Naive thymus-derived CD8-positive, alpha-beta T cell (primary cell): ENCODE measurements around the gene HLA-DQA1. TPM values are rescaled to one million over a fixed set of nuclear protein-coding genes. Genes with fewer than 3 reads are reported as not detected.
"Not testable (repeated sequence)": the region's sequence is repeated elsewhere in the genome, so short reads cannot be mapped to it uniquely, and the experiment has no call there.

Experiments
- ATAC-seq, 2 donors: fragments of 150-1000 bp; cut with Tn5 transposase in 1 of 2; sonication (Bioruptor Pico), chemical (Tn5 transposase) in 1 of 2; 1 replicate in 1 of 2; 2 replicates in 1 of 2; pipeline ENCODE4 v1.10.0; 2021; ENCODE audit warnings: mild to moderate bottlenecking in 2 of 2, moderate library complexity in 2 of 2
- POLR2A ChIA-PET: fragments of 350-600 bp; sonication (Branson Sonifier 250); formaldehyde crosslinking; loops from one replicate; lab custom pipeline; 2021; ENCODE audit warnings: antibody characterized with exemption; lab: Charles Lee
- DNase-seq, 10 donors: peaks; one replicate each; pipeline versions ENCODE4 v3.0.0 to v3.0.0-alpha.2; 2020 to 2022
- H3K27ac Mint-ChIP-seq, 10 donors: one replicate each; pipeline ENCODE4 v1.8.0; 2020 to 2022; ENCODE audit warnings: mild to moderate bottlenecking in 10 of 10, mixed read lengths in 10 of 10, moderate library complexity in 4 of 10, inconsistent platforms in 1 of 10
- H3K27me3 Mint-ChIP-seq, 5 donors: one replicate each; pipeline ENCODE4 v1.8.0; 2021 to 2022; ENCODE audit warnings: mixed read lengths in 5 of 5
- H3K36me3 Mint-ChIP-seq, 3 donors: one replicate each; pipeline ENCODE4 v1.8.0; 2020 to 2022; ENCODE audit warnings: mixed read lengths in 3 of 3, mild to moderate bottlenecking in 2 of 3, inconsistent platforms in 1 of 3
- H3K4me1 Mint-ChIP-seq, 4 donors: one replicate each; pipeline ENCODE4 v1.8.0; 2021 to 2022; ENCODE audit warnings: mixed read lengths in 4 of 4
- H3K4me3 Mint-ChIP-seq, 10 donors: one replicate each; pipeline ENCODE4 v1.8.0; 2020 to 2022; ENCODE audit warnings: mild to moderate bottlenecking in 10 of 10, mixed read lengths in 10 of 10, moderate library complexity in 6 of 10, inconsistent platforms in 1 of 10
- H3K9me3 Mint-ChIP-seq, 9 donors: one replicate each; pipeline ENCODE4 v1.8.0; 2020 to 2022; ENCODE audit warnings: mixed read lengths in 9 of 9, mild to moderate bottlenecking in 3 of 9, inconsistent platforms in 1 of 9, moderate library complexity in 1 of 9
- polyA plus RNA-seq, 3 donors: library from polyadenylated mRNA; unstranded; fragments of 300-500 nt; fragmentation: Illumina TruSeq; gene quantifications; one replicate each; pipeline ENCODE4 v1.2.3, GENCODE V29; 2021
- total RNA-seq, 8 experiments: library from RNA in 2 of 8; stranded (reverse) in 2 of 8; gene quantifications; one replicate each; pipeline ENCODE4 v1.2.3 and lab custom pipeline; 2021 to 2026

Gene HLA-DQA1
- total and polyA plus RNA-seq, 5 experiments from 2014 or later = 1.6 to 15.5 (median 12.4) TPM; not detected in 1

GRCh38 chr6:32641785-32642719, 4.8 kb downstream of the HLA-DQA1 start:
- H3K36me3 Mint-ChIP-seq, ATAC-seq, DNase-seq, H3K9me3 Mint-ChIP-seq, POLR2A ChIA-PET, H3K27me3 Mint-ChIP-seq: not testable (repeated sequence)
- peaks cover 0 to 51% (median 13%) of the 10 kb centered on the region in 4 donors for H3K4me1 Mint-ChIP-seq
- peak overlapping the region in 2 of 10 donors; percentile 12 to 55 for H3K27ac Mint-ChIP-seq
- H3K4me3 Mint-ChIP-seq = peak overlapping the region in 2 of 10 donors; percentile 34 to 45

GRCh38 chr6:32642720-32643106, 5.5 kb downstream of the HLA-DQA1 start:
- H3K4me3 Mint-ChIP-seq = peak overlapping the region in 1 of 10 donors; percentile 24
- no peaks in the 10 kb centered on the region for H3K36me3 Mint-ChIP-seq
- H3K27ac Mint-ChIP-seq = no peak overlapping the region
- DNase-seq = no peak
- ATAC-seq = no peak
- peaks cover 0 to 48% (median 13%) of the 10 kb centered on the region in 4 donors for H3K4me1 Mint-ChIP-seq
- peaks cover 0 to 3% (median 0%) of the 10 kb centered on the region in 9 donors for H3K9me3 Mint-ChIP-seq
- POLR2A ChIA-PET = no interaction called here
- H3K27me3 Mint-ChIP-seq = peaks cover 0 to 6% (median 2%) of the 10 kb centered on the region in 5 donors

- peaks cover 0 to 3% (median 0%) of the 10 kb centered on the region in 5 donors for H3K27me3 Mint-ChIP-seq
- no peak for ATAC-seq
These were observed 6.7 kb downstream of the HLA-DQA1 start for GRCh38 chr6:32643904-32644303.

DNA sequence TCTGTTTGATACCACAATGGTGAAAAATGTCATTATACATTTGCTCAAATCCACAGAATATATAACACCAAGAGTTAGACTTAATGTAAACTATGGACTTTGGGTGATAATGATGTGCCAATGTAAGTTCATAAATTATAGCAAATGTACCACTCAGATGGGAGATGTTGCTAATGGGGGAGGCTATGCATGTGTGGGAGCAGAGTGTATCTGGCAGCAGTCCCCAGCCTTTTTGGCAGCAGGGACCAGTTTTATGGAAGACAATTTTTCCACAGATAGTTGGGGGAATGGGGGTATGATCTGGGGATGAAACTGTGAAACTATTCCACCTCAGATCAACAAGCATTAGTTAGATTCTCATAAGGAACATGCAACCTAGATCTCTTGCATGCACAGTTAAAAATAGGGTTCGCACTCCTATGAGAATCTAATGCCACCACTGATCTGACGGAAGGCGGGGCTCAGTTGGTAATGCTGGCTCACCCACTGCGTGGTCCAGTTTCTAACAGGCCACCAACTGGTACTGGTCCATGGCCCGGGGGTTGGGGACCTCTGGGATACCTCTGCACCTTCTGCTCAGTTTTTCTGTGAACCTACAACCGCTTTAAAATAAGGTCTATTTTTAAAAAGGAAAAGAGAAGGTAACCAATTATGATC, 8.0 kb downstream of the HLA-DQA1 start:
- DNase-seq = no peak
- peaks cover 0 to 3% (median 0%) of the 10 kb centered on the region in 5 donors for H3K27me3 Mint-ChIP-seq
- H3K36me3 Mint-ChIP-seq = no peaks in the 10 kb centered on the region
- POLR2A ChIA-PET = no interaction called here
- H3K4me1 Mint-ChIP-seq = peaks cover 0 to 34% (median 12%) of the 10 kb centered on the region in 4 donors
- no peak overlapping the region for H3K4me3 Mint-ChIP-seq
- H3K27ac Mint-ChIP-seq = peak overlapping the region in 1 of 10 donors; percentile 71
- peaks cover 0 to 3% (median 0%) of the 10 kb centered on the region in 9 donors for H3K9me3 Mint-ChIP-seq
- ATAC-seq = no peak

More at GRCh38 chr6:32643904-32644303, 6.7 kb downstream of the HLA-DQA1 start:
- Mint-ChIP-seq H3K36me3 (no peaks in the 10 kb centered on the region), H3K4me1 (peaks cover 0 to 44% (median 12%) of the 10 kb centered on the region in 4 donors), H3K4me3 (no peak overlapping the region), H3K9me3 (peaks cover 0 to 3% (median 0%) of the 10 kb centered on the region in 9 donors), H3K27ac (no peak overlapping the region)
- DNase-seq = no peak
- POLR2A ChIA-PET = interaction anchor here (1.2 kb wide), 1 partner anchor 23 kb away, joined by 3 read pairs; the partner anchor contains the start of gene HLA-DQB1

GRCh38 chr6:32655203-32655710, 18.1 kb downstream of the HLA-DQA1 start:
- Mint-ChIP-seq H3K4me1 (peaks cover 0 to 24% (median 2%) of the 10 kb centered on the region in 4 donors), H3K36me3 (peaks cover 0 to 21% (median 8%) of the 10 kb centered on the region in 3 donors), H3K9me3 (peaks cover 0 to 26% (median 3%) of the 10 kb centered on the region in 9 donors), H3K4me3 (no peak overlapping the region), H3K27me3 (peaks cover 0 to 2% (median 0%) of the 10 kb centered on the region in 5 donors), H3K27ac (no peak overlapping the region)
- DNase-seq (no peak), ATAC-seq (no peak)
- POLR2A ChIA-PET = no interaction called here

- H3K4me3 Mint-ChIP-seq, H3K27me3 Mint-ChIP-seq, ATAC-seq, DNase-seq, POLR2A ChIA-PET: not testable (repeated sequence)
- Mint-ChIP-seq H3K9me3 (peaks cover 0 to 26% (median 3%) of the 10 kb centered on the region in 9 donors), H3K27ac (peak overlapping the region in 1 of 10 donors; percentile 7), H3K36me3 (peaks cover 0 to 21% (median 8%) of the 10 kb centered on the region in 3 donors), H3K4me1 (peaks cover 1 to 40% (median 3%) of the 10 kb centered on the region in 4 donors)
These were observed 20.1 kb downstream of the HLA-DQA1 start for GRCh38 chr6:32657329-32657728.

- ATAC-seq, H3K4me3 Mint-ChIP-seq, POLR2A ChIA-PET, DNase-seq, H3K27me3 Mint-ChIP-seq, H3K27ac Mint-ChIP-seq: not testable (repeated sequence)
- H3K9me3 Mint-ChIP-seq = peaks cover 0 to 26% (median 3%) of the 10 kb centered on the region in 9 donors
- H3K36me3 Mint-ChIP-seq = peaks cover 0 to 21% (median 8%) of the 10 kb centered on the region in 3 donors
- peaks cover 1 to 44% (median 3%) of the 10 kb centered on the region in 4 donors for H3K4me1 Mint-ChIP-seq
These were observed 20.6 kb downstream of the HLA-DQA1 start for GRCh38 chr6:32657819-32658218.

DNA sequence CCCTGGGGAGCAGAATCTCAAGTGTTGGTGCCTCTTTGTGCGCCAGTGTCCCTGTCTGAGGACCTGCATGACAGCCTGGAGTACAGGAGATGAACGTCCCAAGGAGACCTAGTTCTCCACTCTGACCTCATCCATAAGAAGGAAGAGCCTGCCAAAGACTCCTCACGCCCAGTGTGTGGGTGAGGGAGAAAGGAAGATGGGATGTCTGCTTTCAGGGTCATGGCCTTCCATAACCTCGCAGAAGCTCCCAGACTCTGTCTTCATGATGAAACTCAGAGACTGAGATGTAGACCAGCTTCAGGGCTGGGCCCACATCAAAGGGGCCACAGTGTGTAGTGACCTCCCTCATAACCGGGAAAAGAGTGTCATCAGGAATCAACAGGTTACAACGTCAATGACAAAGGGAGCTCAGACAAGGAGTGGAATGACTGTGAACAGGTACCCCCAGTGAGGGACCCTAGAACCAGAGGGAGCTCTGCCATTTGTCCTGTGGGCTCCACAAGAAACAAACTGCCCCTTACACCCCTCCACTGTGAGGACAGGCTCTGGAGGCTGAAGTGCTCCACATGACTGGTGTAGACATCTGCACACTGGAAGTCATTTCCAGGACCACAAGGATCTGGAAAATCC, 21.2 kb downstream of the HLA-DQA1 start:
- Mint-ChIP-seq H3K27ac (peak overlapping the region in 3 of 10 donors; percentile 9 to 73 (median 25)), H3K9me3 (peaks cover 0 to 26% (median 3%) of the 10 kb centered on the region in 9 donors), H3K4me1 (peaks cover 1 to 49% (median 3%) of the 10 kb centered on the region in 4 donors)

DNA sequence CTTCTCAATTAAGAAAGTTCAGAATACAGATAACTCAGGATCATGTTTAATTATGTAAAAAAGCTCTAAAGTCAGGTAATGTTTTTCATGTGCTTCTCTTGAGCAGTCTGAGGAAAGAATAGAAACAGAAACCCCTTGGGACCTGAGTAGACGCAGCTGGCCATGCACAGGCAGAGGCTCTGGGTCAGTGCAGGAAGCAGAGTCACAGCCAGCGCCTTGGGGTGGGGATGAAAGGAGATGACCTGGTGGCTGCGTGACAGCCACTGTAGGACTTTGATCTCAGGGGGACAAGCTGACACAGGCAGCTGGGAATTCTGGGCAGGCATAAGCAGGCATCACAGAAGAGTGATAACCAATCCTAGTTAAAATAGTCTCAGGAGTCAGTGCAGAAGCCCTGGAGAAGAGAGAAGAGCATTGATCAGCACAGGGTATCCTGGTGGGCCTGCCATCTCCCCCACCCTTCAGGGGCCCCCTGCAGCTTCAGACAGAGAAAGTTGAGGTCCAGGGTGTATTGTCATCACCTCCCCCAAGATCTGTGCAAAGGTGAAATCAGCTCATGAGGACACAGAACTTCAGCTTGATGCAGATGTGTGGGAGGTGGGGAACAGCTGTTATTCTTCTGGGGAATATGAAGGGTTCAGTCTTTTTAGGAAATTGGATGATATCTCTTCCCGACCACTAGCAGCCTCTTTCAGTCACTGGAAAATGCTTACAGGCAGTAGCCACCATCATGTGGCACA, 22.8 kb downstream of the HLA-DQA1 start:
- ATAC-seq (no peak), DNase-seq (no peak)
- POLR2A ChIA-PET = no interaction called here
- Mint-ChIP-seq H3K27ac (peak overlapping the region in 3 of 10 donors; percentile 1 to 73 (median 26)), H3K4me1 (peaks cover 4 to 59% (median 10%) of the 10 kb centered on the region in 4 donors), H3K4me3 (peak overlapping the region in 1 of 10 donors; percentile 48), H3K9me3 (peaks cover 0 to 20% (median 3%) of the 10 kb centered on the region in 9 donors), H3K36me3 (peaks cover 0 to 18% (median 8%) of the 10 kb centered on the region in 3 donors), H3K27me3 (peaks cover 0 to 12% (median 6%) of the 10 kb centered on the region in 5 donors)

More for the DNA sequence above, 21.2 kb downstream of the HLA-DQA1 start:
- ATAC-seq (no peak), DNase-seq (no peak)
- peaks cover 0 to 2% (median 0%) of the 10 kb centered on the region in 5 donors for H3K27me3 Mint-ChIP-seq
- H3K36me3 Mint-ChIP-seq = peaks cover 0 to 21% (median 8%) of the 10 kb centered on the region in 3 donors
- POLR2A ChIA-PET = no interaction called here
- H3K4me3 Mint-ChIP-seq = no peak overlapping the region

DNA sequence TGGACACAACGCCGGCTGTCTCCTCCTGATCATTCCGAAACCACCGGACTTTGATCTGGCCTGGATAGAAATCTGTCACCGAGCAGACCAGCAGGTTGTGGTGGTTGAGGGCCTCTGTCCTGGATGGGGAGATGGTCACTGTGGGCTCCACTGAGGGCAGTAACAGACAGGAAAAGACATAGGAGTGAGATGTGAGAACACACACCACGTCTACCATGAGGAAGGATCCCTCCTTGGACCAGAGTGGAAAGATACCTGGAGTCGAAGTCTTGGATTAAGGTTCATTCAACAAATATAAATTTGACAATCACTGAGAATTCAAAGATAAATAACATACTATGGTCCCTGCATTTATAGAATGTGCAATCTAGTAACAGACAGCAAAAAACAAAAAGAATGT, 24.9 kb downstream of the HLA-DQA1 start:
- no peak overlapping the region for H3K4me3 Mint-ChIP-seq
- H3K4me1 Mint-ChIP-seq = peaks cover 22 to 75% (median 29%) of the 10 kb centered on the region in 4 donors
- H3K27me3 Mint-ChIP-seq = peaks cover 5 to 31% (median 21%) of the 10 kb centered on the region in 5 donors
- H3K27ac Mint-ChIP-seq = no peak overlapping the region
- POLR2A ChIA-PET = no interaction called here
- ATAC-seq (no peak), DNase-seq (no peak)
- no peaks in the 10 kb centered on the region for H3K9me3 Mint-ChIP-seq
- H3K36me3 Mint-ChIP-seq = no peaks in the 10 kb centered on the region

DNA sequence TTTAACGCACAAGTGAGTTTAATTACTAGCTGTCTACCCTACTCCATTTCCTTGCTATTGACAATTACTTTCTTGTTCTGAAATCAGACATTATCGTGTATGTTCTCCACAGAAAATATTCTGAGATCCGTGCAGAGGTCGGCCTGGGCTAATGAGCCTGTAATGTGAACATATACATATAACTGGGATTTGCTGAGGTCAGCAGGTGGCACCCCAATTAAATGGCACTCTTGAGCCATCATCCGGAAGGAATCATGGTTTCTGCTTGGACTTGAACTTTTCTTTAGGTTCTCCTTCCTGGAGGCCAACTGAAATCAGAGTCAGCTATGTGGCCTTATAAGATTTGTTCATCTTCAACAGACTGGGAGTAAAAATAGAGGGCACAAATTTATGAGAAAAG, 25.6 kb downstream of the HLA-DQA1 start:
- Mint-ChIP-seq H3K4me3 (peak overlapping the region in 2 of 10 donors; percentile 5 to 61), H3K36me3 (no peaks in the 10 kb centered on the region), H3K4me1 (peaks cover 22 to 81% (median 32%) of the 10 kb centered on the region in 4 donors), H3K9me3 (no peaks in the 10 kb centered on the region), H3K27me3 (peaks cover 5 to 31% (median 21%) of the 10 kb centered on the region in 5 donors), H3K27ac (no peak overlapping the region)
- POLR2A ChIA-PET = no interaction called here
- DNase-seq = no peak
- no peak for ATAC-seq
